ENCODE data around the gene IRX1.

DNA sequence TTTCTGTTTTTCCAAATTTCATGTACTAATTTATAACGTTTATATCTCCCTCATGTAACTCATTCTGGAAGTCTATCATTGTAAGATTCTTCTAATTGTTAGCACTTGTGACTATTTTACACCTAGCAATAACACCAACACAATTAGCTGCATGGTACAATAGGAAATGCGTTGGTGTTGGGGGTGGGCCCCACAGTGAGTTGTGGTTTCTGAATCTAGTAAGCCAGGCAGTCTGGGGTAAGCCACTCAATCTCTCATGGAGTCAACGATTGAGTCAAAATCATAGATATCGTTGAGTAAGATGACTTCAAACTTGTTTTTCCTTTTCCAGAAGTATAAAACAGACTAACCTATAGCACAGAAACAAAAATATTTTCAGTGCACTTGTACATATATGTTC lies 30.0 kb downstream of the IRX1 start:
- no peak for TF ChIP-seq POLR2A (IDR thresholded peaks at IDR 0.05; ENCODE audit: extremely low read depth, insufficient read length)
- TF ChIP-seq, protein P1, sequence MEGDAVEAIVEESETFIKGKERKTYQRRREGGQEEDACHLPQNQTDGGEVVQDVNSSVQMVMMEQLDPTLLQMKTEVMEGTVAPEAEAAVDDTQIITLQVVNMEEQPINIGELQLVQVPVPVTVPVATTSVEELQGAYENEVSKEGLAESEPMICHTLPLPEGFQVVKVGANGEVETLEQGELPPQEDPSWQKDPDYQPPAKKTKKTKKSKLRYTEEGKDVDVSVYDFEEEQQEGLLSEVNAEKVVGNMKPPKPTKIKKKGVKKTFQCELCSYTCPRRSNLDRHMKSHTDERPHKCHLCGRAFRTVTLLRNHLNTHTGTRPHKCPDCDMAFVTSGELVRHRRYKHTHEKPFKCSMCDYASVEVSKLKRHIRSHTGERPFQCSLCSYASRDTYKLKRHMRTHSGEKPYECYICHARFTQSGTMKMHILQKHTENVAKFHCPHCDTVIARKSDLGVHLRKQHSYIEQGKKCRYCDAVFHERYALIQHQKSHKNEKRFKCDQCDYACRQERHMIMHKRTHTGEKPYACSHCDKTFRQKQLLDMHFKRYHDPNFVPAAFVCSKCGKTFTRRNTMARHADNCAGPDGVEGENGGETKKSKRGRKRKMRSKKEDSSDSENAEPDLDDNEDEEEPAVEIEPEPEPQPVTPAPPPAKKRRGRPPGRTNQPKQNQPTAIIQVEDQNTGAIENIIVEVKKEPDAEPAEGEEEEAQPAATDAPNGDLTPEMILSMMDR (IDR thresholded peaks at IDR 0.05; ENCODE audit: low read depth, low read length) = no peak
